KMS-11 (cell line): Measurements from ENCODE around the gene NDST4.

Experiments used
- H2AFZ ChIP-seq: fragments of 200-600 bp; sonication (generic); 2 replicates; pipeline ENCODE4 v1.6.1; 2016; ENCODE audit warnings: antibody characterized with exemption, mixed run types, low read depth
- H3K27ac ChIP-seq: fragments of 200-600 bp; sonication (generic); 2 replicates; pipeline ENCODE4 v1.6.1; 2016; ENCODE audit warnings: mild to moderate bottlenecking, mixed run types
- H3K27me3 ChIP-seq: fragments of 200-600 bp; sonication (generic); 2 replicates; pipeline ENCODE4 v1.6.1; 2017; ENCODE audit warnings: mild to moderate bottlenecking, low read depth, mixed run types, moderate library complexity; ENCODE audit not compliant: insufficient read depth
- H3K36me3 ChIP-seq: fragments of 200-600 bp; sonication (generic); 2 replicates; pipeline ENCODE4 v1.6.1; 2017; ENCODE audit warnings: mild to moderate bottlenecking, mixed run types; ENCODE audit not compliant: insufficient read depth
- H3K4me1 ChIP-seq: fragments of 200-600 bp; sonication (generic); 2 replicates; pipeline ENCODE4 v1.6.1; 2016; ENCODE audit warnings: mild to moderate bottlenecking, low read depth, mixed run types; ENCODE audit not compliant: poor library complexity, severe bottlenecking
- H3K4me2 ChIP-seq: fragments of 200-600 bp; sonication (generic); 2 replicates; pipeline ENCODE4 v1.7.0; 2016; ENCODE audit warnings: mild to moderate bottlenecking, mixed run types
- H3K4me3 ChIP-seq: fragments of 200-600 bp; sonication (generic); IDR thresholded peaks from 2 replicates; pipeline ENCODE4 v1.6.1; 2017; ENCODE audit warnings: low read depth, low read length, mixed read lengths; ENCODE audit not compliant: insufficient read depth
- H3K79me2 ChIP-seq: fragments of 200-600 bp; sonication (generic); 2 replicates; pipeline ENCODE4 v1.6.1; 2016; ENCODE audit warnings: low read depth, mixed run types; ENCODE audit not compliant: insufficient read depth
- H3K9ac ChIP-seq: fragments of 200-600 bp; sonication (generic); 2 replicates; pipeline ENCODE4 v1.6.1; 2016; ENCODE audit warnings: mild to moderate bottlenecking, mixed run types
- H4K20me1 ChIP-seq: fragments of 200-600 bp; sonication (generic); 2 replicates; pipeline ENCODE4 v1.6.1; 2016; ENCODE audit warnings: mild to moderate bottlenecking, mixed run types; ENCODE audit not compliant: insufficient read depth
- TF ChIP-seq, protein P1 (sequence below): fragments of 200-600 bp; sonication (generic); conservative IDR thresholded peaks from 2 replicates; pipeline ENCODE4 v1.6.1; 2017; ENCODE audit warnings: low read depth, mild to moderate bottlenecking, antibody characterized with exemption, low read length, moderate library complexity, mixed read lengths

The NDST4 gene

GRCh38 chr4:114924311-114924710 lies 189.1 kb downstream of the NDST4 start:
- H3K27ac ChIP-seq, result no peak overlapping the region
- no peaks in the 10 kb centered on the region for H3K27me3 ChIP-seq
- no peaks in the 10 kb centered on the region for H3K79me2 ChIP-seq
- H4K20me1 ChIP-seq, result no peaks in the 10 kb centered on the region; the same call in 1 of the 2 replicates
- no peak overlapping the region for H3K4me2 ChIP-seq
- no peak overlapping the region for H3K9ac ChIP-seq
- TF ChIP-seq, protein P1, sequence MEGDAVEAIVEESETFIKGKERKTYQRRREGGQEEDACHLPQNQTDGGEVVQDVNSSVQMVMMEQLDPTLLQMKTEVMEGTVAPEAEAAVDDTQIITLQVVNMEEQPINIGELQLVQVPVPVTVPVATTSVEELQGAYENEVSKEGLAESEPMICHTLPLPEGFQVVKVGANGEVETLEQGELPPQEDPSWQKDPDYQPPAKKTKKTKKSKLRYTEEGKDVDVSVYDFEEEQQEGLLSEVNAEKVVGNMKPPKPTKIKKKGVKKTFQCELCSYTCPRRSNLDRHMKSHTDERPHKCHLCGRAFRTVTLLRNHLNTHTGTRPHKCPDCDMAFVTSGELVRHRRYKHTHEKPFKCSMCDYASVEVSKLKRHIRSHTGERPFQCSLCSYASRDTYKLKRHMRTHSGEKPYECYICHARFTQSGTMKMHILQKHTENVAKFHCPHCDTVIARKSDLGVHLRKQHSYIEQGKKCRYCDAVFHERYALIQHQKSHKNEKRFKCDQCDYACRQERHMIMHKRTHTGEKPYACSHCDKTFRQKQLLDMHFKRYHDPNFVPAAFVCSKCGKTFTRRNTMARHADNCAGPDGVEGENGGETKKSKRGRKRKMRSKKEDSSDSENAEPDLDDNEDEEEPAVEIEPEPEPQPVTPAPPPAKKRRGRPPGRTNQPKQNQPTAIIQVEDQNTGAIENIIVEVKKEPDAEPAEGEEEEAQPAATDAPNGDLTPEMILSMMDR, result no peak
- no peaks in the 10 kb centered on the region for H3K36me3 ChIP-seq
- no peaks in the 10 kb centered on the region for H3K4me1 ChIP-seq
- H3K4me3 ChIP-seq, result no peak overlapping the region
- no peak overlapping the region for H2AFZ ChIP-seq

GRCh38 chr4:114922592-114922933 lies 190.9 kb downstream of the NDST4 start:
- Histone ChIP-seq H3K79me2 (no peaks in the 10 kb centered on the region), H3K27me3 (no peaks in the 10 kb centered on the region), H3K4me1 (no peaks in the 10 kb centered on the region), H3K4me2 (no peak overlapping the region), H3K27ac (no peak overlapping the region), H3K36me3 (no peaks in the 10 kb centered on the region), H2AFZ (no peak overlapping the region), H3K4me3 (no peak overlapping the region), H3K9ac (no peak overlapping the region), H4K20me1 (no peaks in the 10 kb centered on the region; the same call in 1 of the 2 replicates)
- TF ChIP-seq, protein P1, result no peak

GRCh38 chr4:114921790-114922591 lies 191.4 kb downstream of the NDST4 start:
- Histone ChIP-seq H3K4me2 (no peak overlapping the region), H3K27ac (no peak overlapping the region), H3K27me3 (no peaks in the 10 kb centered on the region), H3K79me2 (no peaks in the 10 kb centered on the region), H2AFZ (no peak overlapping the region), H3K36me3 (no peaks in the 10 kb centered on the region), H3K9ac (no peak overlapping the region), H3K4me1 (no peaks in the 10 kb centered on the region), H4K20me1 (no peaks in the 10 kb centered on the region; the same call in 1 of the 2 replicates), H3K4me3 (no peak overlapping the region)
- TF ChIP-seq, protein P1, result no peak

DNA sequence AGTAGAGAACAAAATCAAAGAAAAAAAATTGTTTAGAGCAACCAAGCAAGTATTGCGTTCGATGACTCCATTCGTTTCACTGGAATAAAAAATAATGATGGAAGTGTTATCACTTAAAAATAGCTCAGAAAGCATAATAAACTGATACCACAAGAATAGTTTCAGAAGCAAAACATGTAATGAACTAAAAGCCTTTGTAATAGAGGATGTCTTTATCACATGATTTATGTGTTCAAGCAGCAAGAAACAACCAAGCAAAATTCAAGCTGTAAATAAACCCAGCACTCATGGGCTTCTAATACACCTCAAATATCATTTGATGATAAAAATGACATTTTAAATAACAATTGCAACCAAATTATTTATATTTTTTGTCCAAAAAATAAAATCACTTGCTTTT lies 192.2 kb downstream of the NDST4 start:
- no peak overlapping the region for H3K4me2 ChIP-seq

More for the DNA sequence above, 192.2 kb downstream of the NDST4 start:
- no peaks in the 10 kb centered on the region for H3K27me3 ChIP-seq
- no peak overlapping the region for H3K27ac ChIP-seq
- H3K9ac ChIP-seq, result no peak overlapping the region
- no peak overlapping the region for H3K4me3 ChIP-seq
- TF ChIP-seq, protein P1, result no peak
- H3K4me1 ChIP-seq, result no peaks in the 10 kb centered on the region
- H3K79me2 ChIP-seq, result no peaks in the 10 kb centered on the region
- no peaks in the 10 kb centered on the region for H3K36me3 ChIP-seq
- no peak overlapping the region for H2AFZ ChIP-seq
- no peaks in the 10 kb centered on the region; the same call in 1 of the 2 replicates for H4K20me1 ChIP-seq
